BLaER1 (cell line): ENCODE data around the gene EIF4G2.

Experiments used
- H3K27ac ChIP-seq: shearing (Covaris generic); formaldehyde crosslinking; 2 replicates; pipeline ENCODE4 v1.8.1; 2022
- H3K27me3 ChIP-seq: shearing (Covaris generic); formaldehyde crosslinking; 2 replicates; pipeline ENCODE4 v1.8.1; 2022
- H3K36me3 ChIP-seq: shearing (Covaris generic); formaldehyde crosslinking; 2 replicates; pipeline ENCODE4 v1.8.1; 2022
- H3K4me1 ChIP-seq: shearing (Covaris generic); formaldehyde crosslinking; 2 replicates; pipeline ENCODE4 v1.8.1; 2022
- H3K4me2 ChIP-seq: shearing (Covaris generic); formaldehyde crosslinking; 2 replicates; pipeline ENCODE4 v1.8.1; 2022
- H3K4me3 ChIP-seq: shearing (Covaris generic); formaldehyde crosslinking; 2 replicates; pipeline ENCODE4 v1.8.1; 2022
- H3K9ac ChIP-seq: shearing (Covaris generic); formaldehyde crosslinking; 2 replicates; pipeline ENCODE4 v1.8.1; 2022
- H3K9me3 ChIP-seq: shearing (Covaris generic); formaldehyde crosslinking; 2 replicates; pipeline ENCODE4 v1.8.1; 2022
- H4K20me1 ChIP-seq: shearing (Covaris generic); formaldehyde crosslinking; 2 replicates; pipeline ENCODE4 v1.8.1; 2022
- Cebpa-rat ChIP-seq: shearing (Covaris generic); IDR thresholded peaks from 2 replicates; pipeline ENCODE4 v1.8.1; 2022

The EIF4G2 gene

GRCh38 chr11:10808553-10809372, at the start of gene EIF4G2:
EIF4G2 (minus strand) TSS chr11:10808926.
- H3K4me2 ChIP-seq: peak within 1 kb of the TSS; percentile 92
- H3K36me3 ChIP-seq: peaks cover 34% of the 10 kb centered on the region
- TF ChIP-seq Cebpa-rat: no peak
- peak within 1 kb of the TSS; percentile 100 for H3K27ac ChIP-seq
- H3K4me1 ChIP-seq: peaks cover 37% of the 10 kb centered on the region
- H4K20me1 ChIP-seq: peaks cover 41% of the 10 kb centered on the region
- H3K27me3 ChIP-seq: no peaks in the 10 kb centered on the region
- no peaks in the 10 kb centered on the region for H3K9me3 ChIP-seq
- peak within 1 kb of the TSS; percentile 99 for H3K4me3 ChIP-seq
- H3K9ac ChIP-seq: peak within 1 kb of the TSS; percentile 100

GRCh38 chr11:10857709-10858438, 49.1 kb upstream of the EIF4G2 start, which contains the start of gene ZBED5:
ZBED5 (minus strand) TSS chr11:10858053; CDS start chr11:10854945, 3,108 bp downstream.
- Histone ChIP-seq H3K27me3 (no peaks in the 10 kb centered on the region), H3K4me2 (peak within 1 kb of the TSS; percentile 87), H3K4me1 (peaks cover 31% of the 10 kb centered on the region), H4K20me1 (no peaks in the 10 kb centered on the region), H3K36me3 (peaks cover 27% of the 10 kb centered on the region), H3K9ac (peak within 1 kb of the TSS; percentile 95), H3K4me3 (peak within 1 kb of the TSS; percentile 95), H3K27ac (peak within 1 kb of the TSS; percentile 96), H3K9me3 (no peaks in the 10 kb centered on the region)
- TF ChIP-seq Cebpa-rat: no peak

- peaks cover 29% of the 10 kb centered on the region for H3K4me1 ChIP-seq
- H3K27me3 ChIP-seq: no peaks in the 10 kb centered on the region
- H4K20me1 ChIP-seq: no peaks in the 10 kb centered on the region
- H3K9ac ChIP-seq: peak overlapping the region; percentile 95
- TF ChIP-seq Cebpa-rat: no peak
- peak overlapping the region; percentile 96 for H3K27ac ChIP-seq
- H3K36me3 ChIP-seq: peaks cover 31% of the 10 kb centered on the region
- peak overlapping the region; percentile 87 for H3K4me2 ChIP-seq
- peak overlapping the region; percentile 95 for H3K4me3 ChIP-seq
- no peaks in the 10 kb centered on the region for H3K9me3 ChIP-seq
Observed at GRCh38 chr11:10857459-10857708, 48.7 kb upstream of the EIF4G2 start.

GRCh38 chr11:10856689-10857458, 48.1 kb upstream of the EIF4G2 start:
- peak overlapping the region; percentile 95 for H3K4me3 ChIP-seq
- peak overlapping the region; percentile 87 for H3K4me2 ChIP-seq
- H3K27me3 ChIP-seq: no peaks in the 10 kb centered on the region
- H3K9ac ChIP-seq: peak overlapping the region; percentile 95
- H3K36me3 ChIP-seq: peaks cover 36% of the 10 kb centered on the region
- no peaks in the 10 kb centered on the region for H4K20me1 ChIP-seq
- H3K27ac ChIP-seq: peak overlapping the region; percentile 96
- no peaks in the 10 kb centered on the region for H3K9me3 ChIP-seq
- TF ChIP-seq Cebpa-rat: no peak
- H3K4me1 ChIP-seq: peaks cover 26% of the 10 kb centered on the region

- no peaks in the 10 kb centered on the region for H4K20me1 ChIP-seq
- TF ChIP-seq Cebpa-rat: no peak
- no peaks in the 10 kb centered on the region for H3K27me3 ChIP-seq
- H3K4me2 ChIP-seq: peak overlapping the region; percentile 10; the same call in 1 of the 2 replicates
- peaks cover 49% of the 10 kb centered on the region for H3K36me3 ChIP-seq
- no peaks in the 10 kb centered on the region for H3K9me3 ChIP-seq
- peaks cover 26% of the 10 kb centered on the region for H3K4me1 ChIP-seq
- H3K4me3 ChIP-seq: no peak overlapping the region
- H3K27ac ChIP-seq: no peak overlapping the region
- H3K9ac ChIP-seq: no peak overlapping the region
Observed at GRCh38 chr11:10855295-10855694, 46.6 kb upstream of the EIF4G2 start.

GRCh38 chr11:10847960-10848860, 39.5 kb upstream of the EIF4G2 start:
- H3K4me2 ChIP-seq: no peak overlapping the region
- no peaks in the 10 kb centered on the region for H4K20me1 ChIP-seq
- no peak overlapping the region for H3K4me3 ChIP-seq
- H3K27me3 ChIP-seq: no peaks in the 10 kb centered on the region
- H3K36me3 ChIP-seq: peaks cover 47% of the 10 kb centered on the region
- H3K4me1 ChIP-seq: no peaks in the 10 kb centered on the region
- no peak overlapping the region for H3K9ac ChIP-seq
- no peak overlapping the region for H3K27ac ChIP-seq
- H3K9me3 ChIP-seq: no peaks in the 10 kb centered on the region
- TF ChIP-seq Cebpa-rat: no peak

- no peak overlapping the region for H3K4me3 ChIP-seq
- H3K27me3 ChIP-seq: no peaks in the 10 kb centered on the region
- no peak overlapping the region for H3K9ac ChIP-seq
- no peak for TF ChIP-seq Cebpa-rat
- H3K4me2 ChIP-seq: no peak overlapping the region
- no peak overlapping the region for H3K27ac ChIP-seq
- no peaks in the 10 kb centered on the region for H4K20me1 ChIP-seq
- H3K36me3 ChIP-seq: peaks cover 38% of the 10 kb centered on the region
- H3K9me3 ChIP-seq: no peaks in the 10 kb centered on the region
- H3K4me1 ChIP-seq: peaks cover 3% of the 10 kb centered on the region; the same call in 1 of the 2 replicates
Observed at GRCh38 chr11:10846660-10847059, 37.9 kb upstream of the EIF4G2 start.

GRCh38 chr11:10845589-10845988, 36.9 kb upstream of the EIF4G2 start:
- H3K4me3 ChIP-seq: no peak overlapping the region
- no peaks in the 10 kb centered on the region for H3K27me3 ChIP-seq
- H3K4me1 ChIP-seq: peaks cover 14% of the 10 kb centered on the region
- peaks cover 30% of the 10 kb centered on the region for H3K36me3 ChIP-seq
- H3K9ac ChIP-seq: no peak overlapping the region
- no peaks in the 10 kb centered on the region for H4K20me1 ChIP-seq
- H3K27ac ChIP-seq: no peak overlapping the region
- no peak for TF ChIP-seq Cebpa-rat
- no peaks in the 10 kb centered on the region for H3K9me3 ChIP-seq
- H3K4me2 ChIP-seq: no peak overlapping the region

- Histone ChIP-seq H3K27ac (no peak overlapping the region), H3K27me3 (no peaks in the 10 kb centered on the region), H3K4me3 (no peak overlapping the region), H4K20me1 (no peaks in the 10 kb centered on the region), H3K9ac (no peak overlapping the region), H3K4me2 (no peak overlapping the region), H3K9me3 (no peaks in the 10 kb centered on the region), H3K36me3 (peaks cover 25% of the 10 kb centered on the region; the same call in 1 of the 2 replicates), H3K4me1 (peaks cover 15% of the 10 kb centered on the region)
- no peak for TF ChIP-seq Cebpa-rat
Observed at GRCh38 chr11:10844796-10845195, 36.1 kb upstream of the EIF4G2 start.
